ENCODE measurements around the gene SKIDA1.

GRCh38 chr10:21532694-21533466 lies 7.4 kb upstream of the SKIDA1 start:
- no peak for TF ChIP-seq POLR2A (IDR thresholded peaks at IDR 0.05)
- no peak for TF ChIP-seq CTCF (IDR thresholded peaks at IDR 0.05)
- TF ChIP-seq EP300 (IDR thresholded peaks at IDR 0.05): no peak

Measured in tibial nerve (tissue), 4 donors.